D721Med (cell line): ENCODE measurements around the gene CFI.

Source experiments
- DNase-seq: peaks from one replicate; pipeline ENCODE4 v3.0.0; 2011; ENCODE audit warnings: low spot score; ENCODE audit not compliant: insufficient read length
- FAIRE-seq: peaks from 2 replicates; lab custom pipeline; 2011; peaks lifted over from hg19 to GRCh38; lab: Jason Lieb, UNC
- TF ChIP-seq, protein P1 (sequence below): IDR thresholded peaks from 2 replicates; pipeline ENCODE4 v1.5.1; 2012; ENCODE audit warnings: mild to moderate bottlenecking, control low read depth; ENCODE audit not compliant: insufficient read depth; ENCODE audit errors: missing control alignments

The CFI gene

DNA sequence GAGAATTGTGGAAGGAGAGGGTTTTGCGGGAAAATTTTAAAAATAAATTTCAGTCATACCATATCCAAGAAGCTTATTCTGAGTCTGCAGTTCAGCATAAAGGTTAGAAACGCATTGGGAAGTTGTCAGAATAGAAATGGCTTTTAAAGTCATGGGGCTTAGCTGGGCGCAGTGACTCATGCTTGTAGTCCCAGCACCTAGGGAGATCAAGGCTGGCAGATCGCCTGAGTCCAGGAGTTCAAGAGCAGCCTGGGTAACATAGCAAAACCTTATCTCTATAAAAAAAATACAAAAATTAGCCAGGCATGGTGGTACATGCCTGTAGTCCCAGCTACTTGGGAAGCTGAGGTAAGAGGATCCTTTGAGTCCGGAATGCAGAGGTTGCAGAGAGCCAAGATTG is 68.1 kb downstream of the CFI start:
- no peak for FAIRE-seq
- TF ChIP-seq, protein P1, sequence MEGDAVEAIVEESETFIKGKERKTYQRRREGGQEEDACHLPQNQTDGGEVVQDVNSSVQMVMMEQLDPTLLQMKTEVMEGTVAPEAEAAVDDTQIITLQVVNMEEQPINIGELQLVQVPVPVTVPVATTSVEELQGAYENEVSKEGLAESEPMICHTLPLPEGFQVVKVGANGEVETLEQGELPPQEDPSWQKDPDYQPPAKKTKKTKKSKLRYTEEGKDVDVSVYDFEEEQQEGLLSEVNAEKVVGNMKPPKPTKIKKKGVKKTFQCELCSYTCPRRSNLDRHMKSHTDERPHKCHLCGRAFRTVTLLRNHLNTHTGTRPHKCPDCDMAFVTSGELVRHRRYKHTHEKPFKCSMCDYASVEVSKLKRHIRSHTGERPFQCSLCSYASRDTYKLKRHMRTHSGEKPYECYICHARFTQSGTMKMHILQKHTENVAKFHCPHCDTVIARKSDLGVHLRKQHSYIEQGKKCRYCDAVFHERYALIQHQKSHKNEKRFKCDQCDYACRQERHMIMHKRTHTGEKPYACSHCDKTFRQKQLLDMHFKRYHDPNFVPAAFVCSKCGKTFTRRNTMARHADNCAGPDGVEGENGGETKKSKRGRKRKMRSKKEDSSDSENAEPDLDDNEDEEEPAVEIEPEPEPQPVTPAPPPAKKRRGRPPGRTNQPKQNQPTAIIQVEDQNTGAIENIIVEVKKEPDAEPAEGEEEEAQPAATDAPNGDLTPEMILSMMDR: no peak

DNA sequence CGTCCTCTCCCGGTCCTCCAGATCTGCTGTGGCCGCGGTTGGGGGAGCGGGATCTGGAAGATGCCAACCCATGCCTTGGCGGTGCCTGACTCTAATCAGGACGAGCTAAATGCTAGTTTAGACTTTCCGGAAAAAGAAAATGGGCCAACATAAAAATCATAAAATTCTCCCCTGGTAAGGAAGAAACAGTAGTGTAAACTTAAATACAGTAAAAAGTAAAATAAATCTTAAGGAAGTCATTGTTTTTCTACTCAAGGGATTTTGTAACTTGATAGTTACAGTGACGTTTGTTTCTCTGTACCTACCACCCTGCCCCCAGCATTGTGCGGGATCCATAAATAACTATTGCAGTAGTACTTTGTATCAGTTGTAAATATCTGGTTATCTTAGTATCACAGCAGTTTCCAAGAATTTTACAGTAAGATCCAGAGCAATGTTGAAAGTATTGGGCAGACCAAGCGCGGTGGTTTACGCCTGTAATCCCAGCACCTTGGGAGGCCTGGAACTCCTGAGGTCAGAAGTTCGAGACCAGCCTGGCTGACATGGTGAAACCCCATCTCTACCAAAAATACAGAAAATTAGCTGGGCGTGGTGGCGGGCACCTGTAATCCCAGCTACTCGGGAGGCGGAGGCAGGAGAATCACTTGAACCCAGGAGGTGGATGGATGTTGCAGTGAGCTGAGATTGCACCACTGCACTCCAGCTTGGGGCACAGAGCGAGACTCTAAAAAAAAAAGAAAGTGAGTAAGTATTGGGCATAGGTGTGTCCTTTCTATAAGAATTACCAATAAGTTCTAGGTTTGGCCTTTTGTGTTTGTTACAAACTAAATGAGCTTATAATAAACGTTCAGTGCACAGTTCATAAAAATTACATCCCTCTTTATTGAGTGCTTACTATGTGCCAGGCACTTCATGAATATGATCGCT is 70.9 kb downstream of the CFI start:
- FAIRE-seq: no peak
- TF ChIP-seq, protein P1: no peak

More for the DNA sequence above, 68.1 kb downstream of the CFI start:
- no peak for DNase-seq

DNA sequence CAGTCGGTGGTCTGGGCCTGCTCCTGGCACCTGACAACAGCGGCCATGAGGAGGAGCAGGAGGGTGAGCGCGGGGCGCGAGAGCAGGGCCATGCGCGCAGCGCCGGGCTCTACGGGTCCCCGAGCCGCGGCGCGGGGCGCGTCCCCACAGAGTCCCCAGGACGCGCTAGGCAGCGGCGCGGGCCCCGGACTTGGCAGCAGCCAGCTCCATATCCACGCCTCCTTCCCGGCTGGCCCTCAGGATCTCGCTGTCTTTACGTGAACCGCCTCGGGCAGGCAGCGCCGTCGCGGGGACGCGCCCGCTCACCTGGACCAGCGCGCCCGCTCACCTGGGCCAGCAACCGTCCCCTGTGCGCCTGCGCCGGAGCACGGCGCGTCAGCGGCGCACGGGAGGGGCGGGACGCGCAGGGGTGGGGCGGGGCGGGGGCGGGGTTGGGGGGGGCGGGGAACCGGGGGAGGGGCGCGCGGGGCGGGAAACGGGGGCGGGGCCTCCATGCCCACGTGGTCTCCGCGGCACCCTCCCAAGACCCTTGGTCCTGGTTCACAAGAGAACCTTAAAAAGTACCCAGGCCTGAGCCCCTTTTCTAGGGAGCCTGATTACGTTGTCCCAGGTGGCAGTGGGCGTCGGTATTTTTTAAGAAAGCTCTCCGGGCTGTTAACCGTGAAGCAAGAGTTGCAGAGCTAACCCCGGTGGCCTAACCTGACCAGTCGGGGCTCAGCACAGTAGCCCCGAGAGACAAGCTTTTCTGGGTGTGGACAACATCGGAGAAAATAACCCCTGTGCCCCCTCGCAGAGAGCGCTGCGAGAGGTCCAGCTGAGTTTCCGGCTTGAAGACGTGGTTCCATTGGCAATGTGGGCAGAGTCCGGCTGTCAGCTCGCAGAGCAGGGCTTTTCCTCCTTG is 71.8 kb downstream of the CFI start, which contains the start of gene PLA2G12A:
Gene PLA2G12A, minus strand, starts transcription at position 353 of the 901 bp plus-strand sequence. Its CDS starts 261 bp downstream, at position 92.
- TF ChIP-seq, protein P1: no peak
- FAIRE-seq (no peak), DNase-seq (peak; percentile 57)

More for the DNA sequence above, 70.9 kb downstream of the CFI start:
- no peak for DNase-seq

DNA sequence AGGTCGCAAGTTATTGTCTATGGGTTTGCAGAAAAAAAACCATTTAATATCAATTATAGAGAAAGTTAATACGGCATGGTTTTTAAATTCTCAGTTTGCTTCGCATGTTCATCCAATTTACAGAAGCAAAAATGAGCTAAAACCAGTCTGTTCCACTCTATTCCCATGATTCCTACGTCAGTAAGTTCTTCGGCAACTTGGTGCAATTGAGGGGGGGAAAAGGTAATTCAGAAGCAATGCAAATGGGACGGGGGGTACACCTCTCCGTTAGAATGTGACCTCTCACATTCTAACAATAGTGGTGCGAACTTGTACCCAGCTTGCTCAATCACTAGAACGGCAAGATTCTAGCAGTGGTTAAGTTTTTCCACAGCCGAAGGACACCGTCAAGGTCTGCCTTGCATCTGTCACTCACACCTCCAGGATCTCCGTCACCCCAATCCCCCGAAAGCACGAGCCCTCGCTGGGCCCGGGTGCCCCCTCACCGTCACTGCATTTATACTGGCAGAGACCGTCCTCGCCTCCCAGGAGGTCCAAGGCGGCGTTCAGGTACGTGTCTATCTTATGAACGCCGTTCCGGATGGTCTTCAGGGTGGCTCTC is 72.6 kb downstream of the CFI start:
- TF ChIP-seq, protein P1: no peak
- FAIRE-seq (no peak), DNase-seq (no peak)

DNA sequence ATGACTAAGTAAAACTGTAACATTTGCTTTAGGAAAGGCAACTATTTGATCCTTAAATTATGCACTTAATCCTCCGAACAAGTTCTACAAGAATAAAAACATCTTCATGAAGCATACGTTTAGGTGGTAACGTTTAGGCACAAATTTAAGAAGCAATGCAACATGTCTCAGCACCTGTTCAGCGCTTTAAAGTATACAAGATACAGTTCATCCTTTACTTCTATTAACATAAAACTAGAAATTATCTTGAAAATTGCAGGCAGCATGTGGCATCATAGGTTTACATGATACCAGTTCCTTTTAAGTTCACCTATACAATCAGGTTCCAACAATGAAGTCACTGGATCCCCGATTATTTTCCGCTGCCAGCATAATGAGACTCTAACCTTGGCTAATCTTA is 73.4 kb downstream of the CFI start:
- TF ChIP-seq, protein P1: no peak
- no peak for FAIRE-seq

DNA sequence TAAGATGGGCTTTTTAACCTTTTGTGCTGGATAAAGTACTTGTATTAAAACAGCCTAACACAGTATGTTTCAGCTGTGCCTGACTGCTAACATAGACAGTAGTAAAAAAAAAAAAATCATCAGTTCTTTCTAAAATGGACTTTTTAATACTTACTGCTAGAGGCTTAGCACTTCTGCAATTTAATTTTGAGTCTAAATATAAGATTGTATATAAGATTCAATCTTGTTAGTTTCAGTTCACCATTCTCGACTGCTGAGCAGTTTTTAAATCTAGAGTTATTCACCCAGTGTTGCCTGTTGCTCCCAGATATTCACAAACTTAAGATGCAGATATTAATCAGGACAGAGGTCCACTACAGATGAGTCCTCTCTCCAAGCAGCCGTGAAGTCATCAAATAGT is 78.7 kb downstream of the CFI start:
- no peak for FAIRE-seq
- TF ChIP-seq, protein P1: no peak

More for the DNA sequence above, 73.4 kb downstream of the CFI start:
- DNase-seq: no peak

More for the DNA sequence above, 78.7 kb downstream of the CFI start:
- DNase-seq: no peak
